Fibroblast of lung (primary cell): ENCODE data around the gene HECW1. TPM values are rescaled to one million over a fixed set of nuclear protein-coding genes. Genes with fewer than 3 reads are reported as not detected.
A peak's percentile ranks its signal among the peaks of the same experiment; 100 is the strongest.

Experiments used
- DNase-seq, 2 donors: peaks; one replicate each; pipeline versions ENCODE4 v3.0.0 to v3.0.0-alpha.2; 2010; ENCODE audit warnings: low read depth in 2 of 2
- H2AFZ ChIP-seq: 2 replicates; pipeline ENCODE4 v1.5.1; 2012; ENCODE audit warnings: low read length, control low read depth, inconsistent platforms
- H3K27ac ChIP-seq: 2 replicates; pipeline ENCODE4 v1.5.1; 2011; ENCODE audit warnings: low read length, control low read depth; ENCODE audit not compliant: insufficient read depth
- H3K27me3 ChIP-seq: 2 replicates; pipeline ENCODE4 v1.5.1; 2011; ENCODE audit warnings: mild to moderate bottlenecking, low read length; ENCODE audit not compliant: control insufficient read depth, insufficient read depth
- H3K36me3 ChIP-seq: 2 replicates; pipeline ENCODE4 v1.5.1; 2011; ENCODE audit warnings: low read length; ENCODE audit not compliant: control insufficient read depth, insufficient read depth
- H3K4me1 ChIP-seq: 2 replicates; pipeline ENCODE4 v1.5.1; 2011; ENCODE audit warnings: low read length; ENCODE audit not compliant: control insufficient read depth, insufficient read depth; ENCODE audit errors: extremely low read depth
- H3K4me2 ChIP-seq: 2 replicates; pipeline ENCODE4 v1.5.1; 2011; ENCODE audit warnings: low read length, control low read depth; ENCODE audit not compliant: insufficient read depth; ENCODE audit errors: extremely low read depth
- H3K4me3 ChIP-seq, 4 experiments: fragments of 200-600 bp in 1 of 4; sonication (generic) in 1 of 4; replicated peaks in 1 of 4; 2 replicates each; pipeline ENCODE4 v1.5.1; 2011 to 2016; ENCODE audit warnings: low read length in 4 of 4, low read depth in 3 of 4, mild to moderate bottlenecking in 3 of 4, control low read depth in 2 of 4, inconsistent platforms in 1 of 4, mixed read lengths in 1 of 4; ENCODE audit not compliant: insufficient read depth in 1 of 4; ENCODE audit errors: control extremely low read depth in 1 of 4
- H3K79me2 ChIP-seq: 2 replicates; pipeline ENCODE4 v1.5.1; 2012; ENCODE audit warnings: mild to moderate bottlenecking, low read length, inconsistent platforms; ENCODE audit not compliant: control insufficient read depth, insufficient read depth
- H3K9ac ChIP-seq: 2 replicates; pipeline ENCODE4 v1.5.1; 2011; ENCODE audit warnings: mild to moderate bottlenecking, low read length, control low read depth; ENCODE audit not compliant: insufficient read depth
- H3K9me3 ChIP-seq: 2 replicates; pipeline ENCODE4 v1.5.1; 2012; ENCODE audit warnings: low read depth, low read length; ENCODE audit not compliant: control insufficient read depth, insufficient read depth
- H4K20me1 ChIP-seq: 2 replicates; pipeline ENCODE4 v1.5.1; 2011; ENCODE audit warnings: low read length; ENCODE audit not compliant: control insufficient read depth, insufficient read depth; ENCODE audit errors: extremely low read depth
- CTCF ChIP-seq, 2 donors: IDR thresholded peaks in 1 of 2; conservative IDR thresholded peaks in 1 of 2; 1 replicate in 1 of 2; 2 replicates in 1 of 2; pipeline ENCODE4 v1.5.1; 2011 to 2012; ENCODE audit warnings: low read length in 2 of 2, control low read depth in 1 of 2, inconsistent platforms in 1 of 2, low read depth in 1 of 2, mild to moderate bottlenecking in 1 of 2
- EZH2 ChIP-seq: IDR thresholded peaks from 2 replicates; pipeline ENCODE4 v1.5.1; 2012; ENCODE audit warnings: low read length, control low read depth, mild to moderate bottlenecking; ENCODE audit errors: missing control alignments
- polyA plus RNA-seq, 2 donors: library from polyadenylated mRNA; depleted of rRNA in 1 of 2; stranded (reverse) in 1 of 2; unstranded in 1 of 2; fragments of >200 nt; gene quantifications; 2 replicates each; pipeline ENCODE4 v1.2.1, GENCODE V29; 2011 to 2012; ENCODE audit warnings: missing spikeins in 1 of 2
- total RNA-seq: library from RNA; depleted of rRNA; stranded (reverse); fragments of >200 nt; gene quantifications from 2 replicates; pipeline ENCODE4 v1.2.1, GENCODE V29; 2014

The HECW1 gene
- total and polyA plus RNA-seq, 2 donors (not counting 1 experiment from before 2014, with no cell fraction given), result 1.1 to 6.1 TPM

GRCh38 chr7:43394441-43395130 lies 282.1 kb downstream of the HECW1 start:
- Histone ChIP-seq H2AFZ (no peak overlapping the region), H3K9ac (no peak overlapping the region), H3K4me2 (no peak overlapping the region), H4K20me1 (no peaks in the 10 kb centered on the region), H3K27ac (no peak overlapping the region), H3K9me3 (no peaks in the 10 kb centered on the region), H3K4me3 (no peak overlapping the region), H3K27me3 (no peaks in the 10 kb centered on the region), H3K79me2 (no peaks in the 10 kb centered on the region), H3K4me1 (no peaks in the 10 kb centered on the region), H3K36me3 (no peaks in the 10 kb centered on the region)
- peak; percentile 16 to 85 for DNase-seq
- TF ChIP-seq CTCF (conservative IDR thresholded peaks at IDR 0.05 in 1 of 2, IDR thresholded peaks at IDR 0.05 in 1 of 2; ENCODE audit: low read depth in 1 of 2, low read length in 2 of 2) (no peak), EZH2 (no peak)

- H3K4me1 ChIP-seq, result no peaks in the 10 kb centered on the region
- H3K4me3 ChIP-seq, result no peak overlapping the region
- H3K9me3 ChIP-seq, result no peaks in the 10 kb centered on the region
- no peaks in the 10 kb centered on the region for H3K79me2 ChIP-seq
- H3K27ac ChIP-seq, result no peak overlapping the region
- H2AFZ ChIP-seq, result no peak overlapping the region
- H4K20me1 ChIP-seq, result no peaks in the 10 kb centered on the region
- no peaks in the 10 kb centered on the region for H3K36me3 ChIP-seq
- no peak overlapping the region for H3K4me2 ChIP-seq
- no peaks in the 10 kb centered on the region for H3K27me3 ChIP-seq
- TF ChIP-seq CTCF (conservative IDR thresholded peaks at IDR 0.05 in 1 of 2, IDR thresholded peaks at IDR 0.05 in 1 of 2; ENCODE audit: low read depth in 1 of 2, low read length in 2 of 2) (no peak), EZH2 (no peak)
- H3K9ac ChIP-seq, result no peak overlapping the region
- no peak for DNase-seq
Observed at GRCh38 chr7:43395351-43395750, 282.9 kb downstream of the HECW1 start.

GRCh38 chr7:43396187-43396740 lies 283.8 kb downstream of the HECW1 start:
- Histone ChIP-seq H3K27me3 (no peaks in the 10 kb centered on the region), H3K4me2 (no peak overlapping the region), H3K4me1 (no peaks in the 10 kb centered on the region), H4K20me1 (no peaks in the 10 kb centered on the region), H3K36me3 (no peaks in the 10 kb centered on the region), H3K79me2 (no peaks in the 10 kb centered on the region), H3K4me3 (no peak overlapping the region), H2AFZ (no peak overlapping the region), H3K9me3 (no peaks in the 10 kb centered on the region), H3K9ac (no peak overlapping the region), H3K27ac (no peak overlapping the region)
- no peak for TF ChIP-seq EZH2
- TF ChIP-seq CTCF (conservative IDR thresholded peaks at IDR 0.05 in 1 of 2, IDR thresholded peaks at IDR 0.05 in 1 of 2; ENCODE audit: low read depth in 1 of 2, low read length in 2 of 2), result no peak
- DNase-seq, result no peak
